Pulmonary artery endothelial cell (primary cell): ENCODE data around the gene ASPG. TPM values are rescaled to one million over a fixed set of nuclear protein-coding genes. Genes with fewer than 3 reads are reported as not detected.
"Not testable (repeated sequence)": the region's sequence is repeated elsewhere in the genome, so short reads cannot be mapped to it uniquely, and the experiment has no call there.

Experiments used
- DNase-seq: peaks from one replicate; pipeline ENCODE4 v3.0.0-alpha.2; 2011; ENCODE audit warnings: low read depth, low spot score
- total RNA-seq: library from RNA; depleted of rRNA; stranded (reverse); fragments of >200 nt; gene quantifications from 2 replicates; pipeline ENCODE4 v1.2.3, GENCODE V29; 2014

The ASPG gene
- total RNA-seq, 1 donor from 2014 or later, result not detected

DNA sequence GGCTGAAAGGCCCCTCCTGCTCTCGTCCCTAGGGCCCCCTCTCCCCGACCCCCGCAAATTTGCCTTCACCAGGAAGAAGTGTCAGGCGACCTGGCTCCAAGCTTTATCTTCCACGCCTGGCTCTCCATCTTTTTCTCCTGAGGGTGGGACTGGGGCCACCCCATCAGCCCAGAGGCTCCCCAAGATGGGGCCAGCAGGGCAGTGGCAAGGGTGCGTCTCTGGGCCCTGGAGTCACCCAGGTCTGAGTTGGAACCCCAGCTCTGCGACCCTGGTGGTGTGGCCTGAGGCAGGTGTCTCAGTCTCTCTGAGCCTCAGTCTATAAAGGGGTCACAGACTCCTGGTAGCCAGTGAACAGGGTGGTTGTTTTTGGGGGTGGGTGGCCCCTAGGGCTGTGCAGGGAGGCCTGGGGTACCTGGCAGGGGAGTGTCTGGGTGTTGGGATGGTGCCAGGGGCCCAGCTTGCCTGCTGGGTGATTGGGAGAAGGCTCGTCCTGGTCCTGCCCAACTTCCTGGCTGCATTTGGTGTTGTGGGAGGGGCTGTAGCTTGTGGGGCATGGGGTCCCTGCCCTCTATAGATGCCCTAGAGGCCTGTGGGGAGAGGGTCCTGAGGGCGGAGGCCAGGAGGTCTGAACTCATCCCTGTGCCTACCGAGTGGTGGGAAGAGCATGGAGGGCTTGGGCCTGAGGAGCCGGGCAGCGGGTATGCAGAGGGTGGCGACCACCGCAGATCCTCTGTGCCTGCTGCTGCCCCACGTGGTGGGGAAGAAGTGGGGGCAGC, 60.5 kb downstream of the ASPG start:
- DNase-seq, result no peak

GRCh38 chr14:104146651-104147345, 61.3 kb downstream of the ASPG start:
- DNase-seq, result no peak

- DNase-seq, result no peak
These were observed 62.0 kb downstream of the ASPG start for GRCh38 chr14:104147346-104148125.

- no peak for DNase-seq
These were observed 63.2 kb downstream of the ASPG start for GRCh38 chr14:104148433-104149277.

DNA sequence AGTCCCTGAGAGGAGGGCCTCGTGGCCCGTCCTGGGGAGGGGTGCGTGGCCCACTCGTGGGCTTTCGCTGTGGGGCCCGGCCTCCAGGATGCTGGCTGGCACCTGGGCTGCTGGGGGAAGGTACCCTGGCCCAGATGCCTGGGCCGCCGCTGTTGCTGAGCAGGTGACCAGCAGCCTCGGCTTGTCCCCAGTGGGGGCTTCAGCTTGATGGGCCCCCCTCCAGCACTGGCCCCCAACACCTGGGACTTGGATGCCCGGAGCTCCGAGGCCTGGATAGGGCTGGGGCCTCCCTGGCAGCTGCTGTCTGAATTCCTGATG, 63.7 kb downstream of the ASPG start:
- DNase-seq, result no peak

- no peak for DNase-seq
These were observed 64.2 kb downstream of the ASPG start for GRCh38 chr14:104149617-104150135.

DNA sequence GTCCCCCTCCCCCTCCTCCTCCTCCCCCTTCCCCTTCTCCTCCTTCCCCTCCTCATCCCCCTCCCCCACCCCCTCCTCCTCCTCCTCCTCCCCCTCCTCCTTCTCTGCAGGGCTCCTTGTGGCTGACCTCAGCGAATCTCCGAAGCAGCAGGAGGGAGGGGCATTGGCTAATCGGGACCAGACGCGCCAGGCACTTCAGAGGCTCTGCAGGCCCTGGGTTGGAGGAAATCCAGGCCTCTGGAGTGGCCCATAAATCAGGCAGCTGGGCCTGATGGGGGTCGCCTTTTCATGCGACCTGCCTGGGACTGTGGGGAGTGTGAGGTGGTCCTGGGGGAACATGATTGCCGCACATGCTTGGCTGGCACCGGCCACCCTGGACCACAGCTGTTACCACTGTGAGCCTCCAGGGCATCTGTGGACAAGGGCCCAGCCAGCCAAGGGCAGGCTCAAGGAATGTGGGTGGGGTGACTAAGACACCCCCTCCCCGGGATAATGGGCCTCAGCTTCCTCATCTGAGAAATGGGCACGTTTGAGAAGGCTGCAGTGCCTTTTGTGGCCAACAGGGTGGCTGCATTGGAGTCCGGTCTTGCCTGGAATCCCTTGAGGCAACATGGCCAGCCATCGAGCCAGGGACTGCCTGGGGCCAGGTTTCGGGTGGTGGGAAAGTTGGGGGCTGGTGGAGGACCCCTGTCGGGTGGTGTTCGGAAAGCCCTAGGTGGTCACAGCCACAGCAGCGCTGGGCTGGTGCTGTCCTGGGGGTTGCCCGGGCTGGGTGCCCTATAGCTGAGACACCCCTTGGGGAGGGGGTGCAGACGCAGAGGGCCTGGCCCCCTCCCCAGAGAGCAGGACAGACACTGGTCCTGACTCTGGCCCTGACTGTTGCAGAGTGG, 64.9 kb downstream of the ASPG start:
- DNase-seq, result no peak

DNA sequence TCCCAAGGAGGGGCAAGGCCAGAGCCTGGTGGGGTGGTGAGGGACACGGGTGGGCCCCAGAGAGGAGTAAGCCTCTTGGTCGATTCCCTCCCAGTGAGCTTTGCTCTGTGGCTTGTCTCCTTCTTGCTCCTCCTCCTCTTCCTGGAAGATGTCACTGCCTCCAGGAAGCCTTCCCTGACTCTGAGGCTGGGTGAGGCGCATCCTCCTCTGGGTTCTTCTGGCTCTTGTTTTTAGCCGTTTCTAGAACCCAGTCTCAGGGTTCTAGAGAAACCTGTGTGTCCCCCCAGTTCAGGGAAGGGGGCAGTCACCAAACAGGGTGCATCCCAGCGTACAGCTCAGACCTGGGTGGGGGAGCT, 65.5 kb downstream of the ASPG start:
- no peak for DNase-seq

DNA sequence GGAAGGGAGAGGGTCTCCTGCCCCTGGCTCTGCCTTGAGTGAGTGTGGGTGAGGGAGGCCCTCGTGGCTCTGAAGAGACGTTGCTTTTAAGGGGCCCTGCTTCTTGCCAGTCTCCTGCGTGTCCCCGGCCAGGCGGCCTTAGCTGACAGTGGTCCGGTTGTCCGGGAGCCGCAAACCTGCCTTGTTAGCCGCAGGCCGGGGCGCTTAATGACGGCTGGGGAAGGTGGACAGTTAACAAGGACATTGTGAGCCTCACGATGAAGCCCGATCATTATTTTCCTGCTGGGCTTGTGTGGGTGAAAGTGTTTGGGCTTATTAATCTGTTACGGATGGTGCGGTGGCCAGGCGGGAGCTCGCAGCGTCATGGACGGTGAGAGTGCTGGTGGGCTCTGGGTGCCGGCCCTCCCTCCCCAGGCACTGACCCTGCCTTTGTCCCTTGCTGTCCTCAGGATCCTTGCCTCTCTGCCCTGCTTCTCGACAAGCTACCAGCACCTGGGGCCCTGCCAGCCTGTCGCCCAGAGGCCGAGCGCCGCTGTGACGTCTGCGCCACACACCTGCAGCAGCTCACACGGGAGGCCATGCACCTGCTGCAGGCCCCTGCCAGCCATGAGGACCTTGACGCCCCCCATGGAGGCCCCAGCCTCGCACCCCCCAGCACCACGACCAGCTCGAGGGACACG, 66.2 kb downstream of the ASPG start:
- DNase-seq, result no peak

DNA sequence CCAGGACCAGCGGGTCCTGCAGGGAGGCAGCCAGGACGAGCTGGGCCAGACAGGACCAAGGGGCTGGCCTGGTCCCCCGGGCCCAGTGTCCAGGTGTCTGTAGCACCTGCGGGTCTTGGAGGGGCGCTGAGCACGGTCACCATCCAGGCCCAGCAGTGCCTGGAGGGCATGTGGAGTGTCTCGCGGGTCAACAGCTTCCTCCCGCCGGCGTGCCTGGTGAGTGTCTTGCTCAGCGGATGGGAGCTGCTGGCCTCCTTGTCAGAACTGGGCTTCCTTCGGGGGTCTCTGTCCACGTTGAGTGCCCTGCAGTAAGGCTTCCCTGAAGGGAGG, 66.7 kb downstream of the ASPG start:
- DNase-seq, result no peak

DNA sequence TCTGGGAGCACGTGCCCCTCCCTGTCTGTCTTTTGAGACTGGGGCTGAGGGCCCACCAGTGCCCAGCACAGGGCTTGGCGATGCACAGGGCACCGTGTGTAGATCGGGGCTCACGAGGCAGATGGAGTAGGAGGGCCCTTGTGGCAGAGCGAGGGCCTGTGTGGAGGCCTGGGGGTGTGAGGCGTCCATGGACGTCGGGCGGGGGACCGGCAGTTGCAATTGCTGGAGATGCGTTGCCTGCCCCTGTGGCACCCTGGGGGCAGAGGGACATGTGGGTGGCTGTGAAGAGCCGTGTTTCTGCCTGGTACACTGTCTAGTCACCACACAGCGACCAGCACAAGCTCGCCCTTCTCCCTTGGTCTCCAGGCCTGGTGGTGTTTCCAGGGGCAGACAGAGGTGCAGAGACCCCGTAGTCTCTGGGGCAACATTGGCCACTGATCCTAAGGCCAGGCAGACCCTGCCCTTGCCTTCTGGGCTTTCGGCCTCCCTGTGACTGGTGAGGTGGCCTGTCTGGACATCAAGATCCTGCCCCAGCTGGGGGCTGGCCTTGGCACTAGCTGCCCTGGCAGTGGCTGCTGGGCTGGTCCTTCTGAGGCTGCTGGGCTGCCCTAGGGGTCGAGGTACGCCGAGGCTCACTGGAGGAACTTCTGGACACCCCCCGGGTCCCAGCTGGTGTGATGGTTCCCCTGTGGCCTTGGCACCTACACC, 67.3 kb downstream of the ASPG start:
- DNase-seq, result no peak

DNA sequence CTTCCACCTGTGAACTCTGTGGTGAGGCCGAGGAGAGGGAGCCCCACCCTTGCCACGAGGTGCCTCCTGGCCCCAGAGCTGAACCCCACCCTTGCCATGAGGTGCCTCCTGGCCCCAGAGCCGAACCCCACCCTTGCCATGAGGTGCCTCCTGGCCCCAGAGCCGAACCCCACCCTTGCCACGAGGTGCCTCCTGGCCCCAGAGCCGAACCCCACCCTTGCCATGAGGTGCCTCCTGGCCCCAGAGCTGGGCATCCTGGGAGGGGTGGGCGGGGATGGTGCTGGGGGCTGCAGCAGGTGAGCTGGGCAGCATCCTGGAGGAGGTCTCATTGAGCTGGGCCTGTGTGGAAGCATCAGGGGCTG, 67.9 kb downstream of the ASPG start:
- DNase-seq, result not testable (repeated sequence)

GRCh38 chr14:104154246-104154645, 68.7 kb downstream of the ASPG start:
- no peak for DNase-seq

- DNase-seq, result no peak
These were observed 70.0 kb downstream of the ASPG start for GRCh38 chr14:104155513-104155912.

- DNase-seq, result no peak
These were observed 70.6 kb downstream of the ASPG start for GRCh38 chr14:104156142-104156541.

DNA sequence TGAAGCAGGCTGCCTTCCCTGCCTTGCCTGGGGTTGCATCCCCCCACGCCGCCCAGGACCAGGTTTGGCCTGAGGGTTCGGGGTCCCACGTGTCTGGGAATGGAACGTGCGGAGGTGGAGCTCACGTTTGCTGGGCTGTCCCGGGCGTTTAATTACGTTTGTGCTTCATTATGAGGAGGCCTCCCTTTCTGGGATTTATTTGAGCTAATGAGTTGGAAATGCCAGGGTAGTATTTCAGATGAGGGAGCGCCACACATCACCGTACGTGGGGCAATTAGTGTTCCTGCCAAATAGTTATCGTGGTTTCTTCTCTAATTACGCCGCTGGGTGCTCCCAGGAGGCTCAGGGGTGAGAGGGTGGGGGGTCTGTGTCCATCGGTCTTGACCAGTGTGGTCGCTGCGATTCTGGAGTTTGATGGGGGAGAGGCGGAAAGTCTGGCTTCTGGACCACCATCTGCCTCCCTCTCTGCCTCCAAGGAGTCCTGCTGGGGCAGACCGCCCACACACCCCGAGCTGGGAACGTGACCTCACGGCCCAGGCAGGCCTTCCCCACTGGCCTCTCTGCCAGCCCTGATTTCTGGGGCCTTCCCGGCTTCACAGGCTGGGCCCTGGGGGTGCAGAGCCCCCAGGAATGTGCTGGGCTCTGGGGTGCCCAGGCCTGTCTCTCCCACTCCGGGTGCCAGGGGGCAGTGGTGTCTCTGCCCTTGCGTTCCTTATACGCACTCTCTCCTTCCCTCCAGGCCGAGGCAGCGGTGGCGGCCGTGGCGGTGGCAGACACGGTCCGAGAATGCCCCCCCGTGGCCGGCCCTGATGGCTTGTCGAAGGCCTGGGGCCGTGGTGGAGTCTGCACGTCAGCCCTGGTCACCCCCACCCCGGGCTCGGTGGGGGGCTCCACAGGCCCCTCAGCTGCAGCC, 71.8 kb downstream of the ASPG start:
- no peak for DNase-seq

DNA sequence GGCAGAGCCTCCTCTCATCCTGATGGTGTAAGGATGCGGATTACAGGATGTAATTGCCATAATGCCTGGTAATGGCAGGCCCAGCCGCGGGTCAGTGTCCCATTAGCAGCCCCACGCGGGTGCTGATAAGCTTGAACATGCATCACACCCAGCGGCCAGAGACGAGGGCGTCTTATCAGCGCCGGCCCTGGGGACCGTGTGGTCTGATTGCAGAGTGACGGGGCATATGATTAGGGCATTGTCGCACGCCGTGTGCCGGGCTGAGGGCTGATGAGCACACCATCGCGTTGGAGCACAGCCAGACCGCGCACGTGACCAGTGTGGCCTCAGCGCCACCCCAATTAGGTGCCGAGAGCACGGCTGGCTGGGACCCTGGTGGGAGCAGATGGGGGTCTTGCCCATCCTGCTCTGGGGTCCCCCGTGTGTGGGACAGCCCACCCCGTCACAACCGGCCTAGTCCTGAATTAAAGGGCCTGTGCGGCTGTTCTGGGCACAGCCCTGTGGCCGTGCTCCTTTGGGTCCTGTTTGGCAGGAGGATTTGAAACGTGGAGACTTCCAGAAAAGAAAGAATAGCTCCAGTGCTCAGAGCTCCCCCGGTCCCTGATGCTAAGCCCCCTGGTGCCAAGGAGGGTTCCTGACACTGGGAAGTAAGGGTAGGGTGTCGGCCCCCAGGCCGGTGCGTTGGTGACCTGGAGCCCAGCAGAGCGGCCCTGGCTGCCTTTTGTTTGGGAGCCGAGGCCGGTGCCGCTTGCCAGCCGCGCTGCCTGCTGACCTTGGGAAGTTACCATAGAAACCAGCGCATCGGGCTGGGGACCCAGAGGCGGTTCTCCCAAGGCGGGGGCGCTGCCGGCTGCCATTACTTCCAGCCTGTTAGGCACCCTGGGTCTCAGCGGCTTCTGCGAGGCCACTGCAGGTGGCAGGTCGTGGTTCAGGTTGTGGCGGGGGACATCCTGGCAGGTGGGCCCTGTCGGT, 73.6 kb downstream of the ASPG start:
- DNase-seq, result no peak
